ENCODE data around the gene LTBR. TPM values are rescaled to one million over a fixed set of nuclear protein-coding genes. Genes with fewer than 3 reads are reported as not detected.
A peak's percentile ranks its signal among the peaks of the same experiment; 100 is the strongest.

The LTBR gene
- total RNA-seq, 1 donor from 2014 or later, result not detected

GRCh38 chr12:6370994-6371754 lies 12.8 kb upstream of the LTBR start:
- Histone ChIP-seq H3K36me3 (no peaks in the 10 kb centered on the region), H3K27me3 (peaks cover 23% of the 10 kb centered on the region), H3K9ac (no peak overlapping the region), H3K4me2 (peak overlapping the region; percentile 66), H3K9me3 (ENCODE audit: low read depth) (no peaks in the 10 kb centered on the region), H3K27ac (peak overlapping the region; percentile 24), H3K4me1 (peaks cover 57% of the 10 kb centered on the region), H3K79me2 (ENCODE audit: low read depth) (peaks cover 18% of the 10 kb centered on the region), H3K4me3 (peak overlapping the region; percentile 27), H2AFZ (replicated peaks) (peak overlapping the region; percentile 7), H4K20me1 (ENCODE audit: low read depth) (no peaks in the 10 kb centered on the region), H3F3A (ENCODE audit: low read depth) (peaks cover 47% of the 10 kb centered on the region)
- Mint-ChIP-seq H3K4me3 (peak overlapping the region; percentile 27), H3K27me3 (ENCODE audit: insufficient read depth, low read depth) (peaks cover 25% of the 10 kb centered on the region), H3K27ac (peak overlapping the region; percentile 85), H3K4me1 (peaks cover 55% of the 10 kb centered on the region), H3K9me3 (no peaks in the 10 kb centered on the region), H3K36me3 (no peaks in the 10 kb centered on the region)
- TF ChIP-seq EZH2 (IDR thresholded peaks at IDR 0.05) (no peak), CTCF (IDR thresholded peaks at IDR 0.05) (peak; percentile 36), EZH2phosphoT487 (IDR thresholded peaks at IDR 0.05) (no peak)
- peak; percentile 81 for DNase-seq (ENCODE audit: low spot score)

GRCh38 chr12:6372403-6373003 lies 11.5 kb upstream of the LTBR start:
- Histone ChIP-seq H3K4me2 (peak overlapping the region; percentile 72), H2AFZ (replicated peaks) (no peak overlapping the region), H3K4me3 (no peak overlapping the region), H3K27me3 (peaks cover 23% of the 10 kb centered on the region), H4K20me1 (ENCODE audit: low read depth) (no peaks in the 10 kb centered on the region), H3K36me3 (no peaks in the 10 kb centered on the region), H3K79me2 (ENCODE audit: low read depth) (peaks cover 10% of the 10 kb centered on the region), H3K9ac (no peak overlapping the region), H3K9me3 (ENCODE audit: low read depth) (no peaks in the 10 kb centered on the region), H3F3A (ENCODE audit: low read depth) (peaks cover 61% of the 10 kb centered on the region), H3K4me1 (peaks cover 70% of the 10 kb centered on the region), H3K27ac (no peak overlapping the region)
- TF ChIP-seq CTCF (IDR thresholded peaks at IDR 0.05) (no peak), EZH2phosphoT487 (IDR thresholded peaks at IDR 0.05) (no peak), EZH2 (IDR thresholded peaks at IDR 0.05) (no peak)
- Mint-ChIP-seq H3K36me3 (no peaks in the 10 kb centered on the region), H3K27ac (peak overlapping the region; percentile 91), H3K4me1 (peaks cover 68% of the 10 kb centered on the region), H3K27me3 (ENCODE audit: insufficient read depth, low read depth) (peaks cover 25% of the 10 kb centered on the region), H3K4me3 (peak overlapping the region; percentile 48), H3K9me3 (no peaks in the 10 kb centered on the region)
- DNase-seq (ENCODE audit: low spot score), result peak; percentile 35

- Mint-ChIP-seq H3K4me1 (peaks cover 75% of the 10 kb centered on the region), H3K27me3 (ENCODE audit: insufficient read depth, low read depth) (peaks cover 25% of the 10 kb centered on the region), H3K36me3 (no peaks in the 10 kb centered on the region), H3K9me3 (no peaks in the 10 kb centered on the region), H3K4me3 (peak overlapping the region; percentile 52), H3K27ac (peak overlapping the region; percentile 91)
- H3K79me2 ChIP-seq (ENCODE audit: low read depth), result peaks cover 10% of the 10 kb centered on the region
- H3K9me3 ChIP-seq (ENCODE audit: low read depth), result no peaks in the 10 kb centered on the region
- H3K4me2 ChIP-seq, result peak overlapping the region; percentile 72
- no peak overlapping the region for H2AFZ ChIP-seq (replicated peaks)
- H4K20me1 ChIP-seq (ENCODE audit: low read depth), result no peaks in the 10 kb centered on the region
- no peak overlapping the region for H3K27ac ChIP-seq
- H3K4me3 ChIP-seq, result no peak overlapping the region
- peaks cover 23% of the 10 kb centered on the region for H3K27me3 ChIP-seq
- peaks cover 65% of the 10 kb centered on the region for H3F3A ChIP-seq (ENCODE audit: low read depth)
- TF ChIP-seq EZH2phosphoT487 (IDR thresholded peaks at IDR 0.05) (no peak), EZH2 (IDR thresholded peaks at IDR 0.05) (no peak), CTCF (IDR thresholded peaks at IDR 0.05) (no peak)
- H3K36me3 ChIP-seq, result no peaks in the 10 kb centered on the region
- no peak overlapping the region for H3K9ac ChIP-seq
- peaks cover 75% of the 10 kb centered on the region for H3K4me1 ChIP-seq
- DNase-seq (ENCODE audit: low spot score), result no peak
Measured at GRCh38 chr12:6373022-6373787, 10.8 kb upstream of the LTBR start.

All from neural progenitor cell (in vitro differentiated cells).